OCI-LY1 (cell line): ENCODE results near the gene SIGLEC5.
"Not testable (repeated sequence)": the region's sequence is repeated elsewhere in the genome, so short reads cannot be mapped to it uniquely, and the experiment has no call there.

ENCODE experiments used
- H2AFZ ChIP-seq: fragments of 200-600 bp; sonication (generic), shearing (Covaris generic); 2 replicates; pipeline ENCODE4 v1.6.0; 2014; ENCODE audit warnings: antibody characterized with exemption, mild to moderate bottlenecking, low read length
- H3F3A ChIP-seq: fragments of 200-600 bp; sonication (generic), shearing (Covaris generic); 2 replicates; pipeline ENCODE4 v1.6.0; 2014; ENCODE audit warnings: mild to moderate bottlenecking, antibody characterized with exemption, low read length, moderate library complexity; ENCODE audit not compliant: insufficient read depth
- H3K27ac ChIP-seq: fragments of 200-600 bp; sonication (generic); 2 replicates; pipeline ENCODE4 v1.5.1; 2014; ENCODE audit warnings: low read length, mixed run types, mild to moderate bottlenecking, low read depth; ENCODE audit not compliant: poor library complexity, severe bottlenecking
- H3K27me3 ChIP-seq: fragments of 200-600 bp; sonication (generic); 2 replicates; pipeline ENCODE4 v1.6.0; 2014; ENCODE audit warnings: antibody characterized with exemption, mild to moderate bottlenecking, low read length, moderate library complexity; ENCODE audit not compliant: insufficient read depth
- H3K36me3 ChIP-seq: fragments of 200-600 bp; sonication (generic); 2 replicates; pipeline ENCODE4 v1.6.1; 2014; ENCODE audit warnings: mild to moderate bottlenecking, antibody characterized with exemption, low read length, moderate library complexity, mixed read lengths; ENCODE audit not compliant: insufficient read depth
- H3K4me1 ChIP-seq: fragments of 200-600 bp; sonication (generic); 2 replicates; pipeline ENCODE4 v1.5.1; 2014; ENCODE audit warnings: mild to moderate bottlenecking, low read length, moderate library complexity; ENCODE audit not compliant: insufficient read depth, severe bottlenecking
- H3K4me2 ChIP-seq: fragments of 200-600 bp; sonication (generic), shearing (Covaris generic); 2 replicates; pipeline ENCODE4 v1.6.1; 2014; ENCODE audit warnings: low read length
- H3K4me3 ChIP-seq: fragments of 200-600 bp; sonication (generic); 2 replicates; pipeline ENCODE4 v1.5.1; 2014; ENCODE audit warnings: low read length, low read depth, mild to moderate bottlenecking, mixed read lengths; ENCODE audit not compliant: poor library complexity, severe bottlenecking
- H3K79me2 ChIP-seq: fragments of 200-600 bp; shearing (Covaris generic); 2 replicates; pipeline ENCODE4 v1.6.1; 2016; ENCODE audit warnings: mixed run types, low read length, mixed read lengths; ENCODE audit not compliant: insufficient read depth
- H3K9ac ChIP-seq: fragments of 200-600 bp; sonication (generic), shearing (Covaris generic); 2 replicates; pipeline ENCODE4 v1.6.1; 2014; ENCODE audit warnings: mild to moderate bottlenecking, low read length, mixed read lengths
- H3K9me2 ChIP-seq: fragments of 200-600 bp; sonication (generic), shearing (Covaris generic); 2 replicates; pipeline ENCODE4 v1.6.1; 2014; ENCODE audit warnings: low read depth, mild to moderate bottlenecking, low read length, mixed read lengths
- H3K9me3 ChIP-seq: fragments of 200-600 bp; shearing (Covaris generic); 2 replicates; pipeline ENCODE4 v1.6.1; 2014; ENCODE audit warnings: low read length, mixed read lengths
- H4K20me1 ChIP-seq: fragments of 200-600 bp; sonication (generic), shearing (Covaris generic); 2 replicates; pipeline ENCODE4 v1.6.0; 2016; ENCODE audit warnings: mild to moderate bottlenecking, low read length; ENCODE audit not compliant: insufficient read depth
- EZH2 ChIP-seq: fragments of 200-600 bp; sonication (generic), shearing (Covaris generic); IDR thresholded peaks from 2 replicates; pipeline ENCODE4 v1.8.0; 2017; ENCODE audit warnings: borderline replicate concordance, mixed run types, mild to moderate bottlenecking, antibody characterized with exemption, low read length, moderate library complexity, mixed read lengths
- TF ChIP-seq, protein P1 (sequence below): fragments of 200-600 bp; sonication (generic), shearing (Covaris generic); IDR thresholded peaks from 2 replicates; pipeline ENCODE4 v1.5.1; 2017; ENCODE audit warnings: mild to moderate bottlenecking, antibody characterized with exemption, low read length, moderate library complexity, mixed read lengths

The SIGLEC5 gene

DNA sequence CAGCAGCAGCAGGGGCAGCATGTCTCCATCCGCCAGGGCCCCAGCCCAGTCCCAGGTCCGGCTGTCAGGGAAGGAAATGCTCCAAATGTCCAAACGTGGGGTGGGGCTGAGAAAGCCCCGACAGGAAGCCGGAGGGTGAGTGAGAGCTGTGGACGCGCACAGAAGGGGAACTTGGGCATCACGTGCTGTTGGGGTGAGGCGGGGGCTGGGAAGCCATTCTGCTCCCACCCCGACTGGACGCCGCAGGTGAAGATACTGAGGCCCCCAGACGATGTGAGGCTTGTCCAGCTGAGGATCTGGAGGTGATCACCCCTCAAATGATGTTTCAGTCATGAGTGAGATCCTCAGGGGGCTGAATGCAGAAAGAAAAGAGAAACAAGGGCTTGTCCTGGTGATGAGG lies at the start of gene SIGLEC5:
Gene SIGLEC5, minus strand, starts transcription at position 87 of the 400 bp plus-strand sequence. Its CDS starts 66 bp downstream, at position 21.
- H3K9me3 ChIP-seq, H3K27ac ChIP-seq, H3K4me1 ChIP-seq, H3K9ac ChIP-seq, H3K36me3 ChIP-seq, H3K4me3 ChIP-seq, H3K4me2 ChIP-seq, H2AFZ ChIP-seq, H3K9me2 ChIP-seq, H3K79me2 ChIP-seq, H3F3A ChIP-seq, H4K20me1 ChIP-seq, H3K27me3 ChIP-seq: not testable (repeated sequence)

DNA sequence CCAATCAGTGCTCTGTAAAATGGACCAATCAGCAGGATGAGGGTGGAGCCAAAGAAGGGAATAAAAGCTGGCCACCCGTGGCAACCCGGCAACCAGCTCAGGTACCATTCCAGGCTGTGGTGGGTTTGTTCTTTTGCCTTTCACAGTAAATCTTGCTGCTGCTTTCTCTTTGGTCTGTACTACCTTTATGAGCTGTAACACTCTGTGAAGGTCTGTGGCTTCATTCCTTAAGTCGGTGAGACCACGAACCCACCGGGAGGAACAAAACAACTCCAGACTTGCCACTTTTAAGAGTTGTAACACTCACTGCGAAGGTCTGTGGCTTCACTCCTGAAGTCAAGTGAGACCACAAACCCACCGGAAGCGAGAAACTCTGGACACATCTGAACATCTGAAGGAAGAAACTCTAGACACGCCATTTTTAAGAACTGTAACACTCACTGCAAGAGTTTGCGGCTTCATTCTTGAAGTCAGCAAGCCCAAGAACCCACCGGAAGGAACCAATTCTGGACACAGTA lies 46.4 kb upstream of the SIGLEC5 start:
- H3K4me2 ChIP-seq = no peak overlapping the region

GRCh38 chr19:51675911-51676565 lies 45.8 kb upstream of the SIGLEC5 start:
- H3K79me2 ChIP-seq, H3K27me3 ChIP-seq, H3K36me3 ChIP-seq, H3K27ac ChIP-seq, H3K4me1 ChIP-seq, H3K9ac ChIP-seq, H3F3A ChIP-seq, H3K9me3 ChIP-seq, H2AFZ ChIP-seq, H3K9me2 ChIP-seq, H3K4me3 ChIP-seq, H3K4me2 ChIP-seq, H4K20me1 ChIP-seq: not testable (repeated sequence)
- TF ChIP-seq, protein P1, sequence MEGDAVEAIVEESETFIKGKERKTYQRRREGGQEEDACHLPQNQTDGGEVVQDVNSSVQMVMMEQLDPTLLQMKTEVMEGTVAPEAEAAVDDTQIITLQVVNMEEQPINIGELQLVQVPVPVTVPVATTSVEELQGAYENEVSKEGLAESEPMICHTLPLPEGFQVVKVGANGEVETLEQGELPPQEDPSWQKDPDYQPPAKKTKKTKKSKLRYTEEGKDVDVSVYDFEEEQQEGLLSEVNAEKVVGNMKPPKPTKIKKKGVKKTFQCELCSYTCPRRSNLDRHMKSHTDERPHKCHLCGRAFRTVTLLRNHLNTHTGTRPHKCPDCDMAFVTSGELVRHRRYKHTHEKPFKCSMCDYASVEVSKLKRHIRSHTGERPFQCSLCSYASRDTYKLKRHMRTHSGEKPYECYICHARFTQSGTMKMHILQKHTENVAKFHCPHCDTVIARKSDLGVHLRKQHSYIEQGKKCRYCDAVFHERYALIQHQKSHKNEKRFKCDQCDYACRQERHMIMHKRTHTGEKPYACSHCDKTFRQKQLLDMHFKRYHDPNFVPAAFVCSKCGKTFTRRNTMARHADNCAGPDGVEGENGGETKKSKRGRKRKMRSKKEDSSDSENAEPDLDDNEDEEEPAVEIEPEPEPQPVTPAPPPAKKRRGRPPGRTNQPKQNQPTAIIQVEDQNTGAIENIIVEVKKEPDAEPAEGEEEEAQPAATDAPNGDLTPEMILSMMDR = peak; percentile 55

More for the DNA sequence above, 46.4 kb upstream of the SIGLEC5 start:
- no peaks in the 10 kb centered on the region for H3K4me1 ChIP-seq
- no peak for TF ChIP-seq EZH2
- TF ChIP-seq, protein P1 = no peak
- H3F3A ChIP-seq = no peaks in the 10 kb centered on the region
- no peaks in the 10 kb centered on the region for H3K9me2 ChIP-seq
- no peak overlapping the region for H3K9ac ChIP-seq
- no peaks in the 10 kb centered on the region for H3K79me2 ChIP-seq
- no peaks in the 10 kb centered on the region for H3K9me3 ChIP-seq
- H2AFZ ChIP-seq = no peak overlapping the region
- no peaks in the 10 kb centered on the region for H4K20me1 ChIP-seq
- no peak overlapping the region for H3K27ac ChIP-seq
- H3K36me3 ChIP-seq = no peaks in the 10 kb centered on the region
- H3K4me3 ChIP-seq = no peak overlapping the region
- no peaks in the 10 kb centered on the region for H3K27me3 ChIP-seq

DNA sequence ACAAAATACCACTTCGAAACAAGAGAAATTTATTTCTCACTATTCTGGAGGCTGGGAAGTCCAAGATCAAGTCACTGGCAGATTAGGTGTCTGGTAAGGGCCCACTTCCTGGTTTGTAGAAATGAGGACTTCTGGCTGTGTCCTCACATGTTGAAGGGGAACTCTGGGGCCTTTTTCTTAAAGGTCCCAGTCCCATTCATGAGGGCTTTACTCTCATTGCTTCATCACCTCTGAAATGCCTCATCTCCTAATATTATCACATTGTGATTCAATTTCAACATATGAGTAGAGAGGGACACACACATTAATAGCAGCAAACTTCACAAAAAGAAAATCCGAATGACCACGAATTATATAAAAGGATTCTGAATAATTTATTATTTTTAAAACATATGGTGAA lies 38.0 kb upstream of the SIGLEC5 start:
- 0 out of 2 replicates have a peak, but pooled peaks cover 3% of the 10 kb centered on the region for H3K9me3 ChIP-seq
- H3K27me3 ChIP-seq = no peaks in the 10 kb centered on the region
- no peaks in the 10 kb centered on the region for H4K20me1 ChIP-seq
- H3K9me2 ChIP-seq = no peaks in the 10 kb centered on the region
- H3K4me1 ChIP-seq = no peaks in the 10 kb centered on the region
- H3K27ac ChIP-seq = no peak overlapping the region
- H3K4me2 ChIP-seq = no peak overlapping the region
- H3K36me3 ChIP-seq = no peaks in the 10 kb centered on the region
- H3F3A ChIP-seq = no peaks in the 10 kb centered on the region
- no peak overlapping the region for H3K9ac ChIP-seq
- H3K4me3 ChIP-seq = no peak overlapping the region
- H3K79me2 ChIP-seq = no peaks in the 10 kb centered on the region
- no peak overlapping the region for H2AFZ ChIP-seq
- TF ChIP-seq, protein P1 = no peak
- TF ChIP-seq EZH2 = no peak
